Stimulated activated CD8-positive, alpha-beta memory T cell treated with anti-CD3 and anti-CD28 coated beads, Interleukin-12 subunit alpha, Interleukin-12 subunit beta, amount 100 ng/mL, for 24 hours (primary cell): ENCODE measurements around the gene TEPSIN.

Experiments used
- DNase-seq: peaks from one replicate; pipeline ENCODE4 v3.0.0-alpha.2; 2020; ENCODE audit errors: extremely low read depth

Gene TEPSIN

DNA sequence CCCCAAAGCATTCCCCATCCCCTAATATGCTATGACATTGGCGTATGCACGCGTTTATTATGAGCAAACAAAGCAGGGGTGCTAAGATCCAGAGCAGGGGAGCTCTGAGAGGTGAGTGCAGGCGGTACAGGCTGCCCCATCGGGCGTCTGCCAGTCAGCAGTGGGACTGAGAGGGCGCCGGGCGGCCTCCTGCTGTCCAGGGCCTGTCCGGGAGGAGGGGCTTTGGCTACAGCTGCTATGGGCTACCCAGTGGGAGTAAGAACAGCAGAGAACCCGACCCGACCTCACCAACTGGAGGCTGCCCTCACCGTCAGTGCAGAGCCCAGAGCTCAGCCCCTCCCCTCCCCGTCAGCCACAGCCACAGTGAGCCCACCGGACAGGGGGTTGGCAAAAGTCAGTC is 54.3 kb downstream of the TEPSIN start:
- no peak for DNase-seq

DNA sequence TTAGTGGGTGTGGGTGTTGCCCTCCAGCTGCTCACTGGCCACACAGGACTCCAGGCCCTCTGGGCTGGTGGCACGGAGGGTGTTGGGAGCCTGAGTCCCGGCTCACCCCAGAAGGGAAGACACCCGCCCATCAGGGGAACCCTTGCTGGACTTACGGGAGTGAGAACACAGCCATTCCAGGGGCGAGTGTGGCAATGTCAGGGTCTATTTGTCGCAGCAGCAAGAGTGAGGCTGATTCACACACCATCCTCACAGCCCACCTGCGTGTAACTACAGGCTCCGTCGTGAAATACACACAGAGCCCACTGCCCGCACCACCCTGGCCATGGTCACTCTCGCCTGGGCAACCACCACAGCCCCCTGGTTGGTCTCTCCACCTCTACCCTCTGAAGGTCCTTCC is 55.0 kb downstream of the TEPSIN start:
- DNase-seq, result no peak

DNA sequence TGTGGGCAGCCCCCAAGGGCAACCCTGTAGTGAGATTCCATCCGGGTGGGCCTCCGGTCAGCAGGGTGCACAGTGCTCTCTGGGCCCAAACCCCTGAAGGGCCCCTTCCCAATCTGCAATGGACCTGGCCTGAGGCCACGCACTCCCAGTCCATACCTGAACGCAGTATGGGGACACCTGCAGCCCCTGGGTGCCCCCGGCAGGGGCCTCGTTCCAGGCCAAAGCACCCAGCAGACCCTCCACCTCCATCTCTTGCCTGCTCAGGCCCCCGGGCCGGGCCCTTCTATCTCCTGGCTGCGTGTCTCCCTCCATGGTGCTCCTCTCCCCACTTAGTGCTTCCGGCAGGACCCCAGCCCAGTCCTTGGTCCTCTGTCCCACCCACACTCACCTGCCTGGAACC is 55.5 kb downstream of the TEPSIN start:
- DNase-seq, result no peak

DNA sequence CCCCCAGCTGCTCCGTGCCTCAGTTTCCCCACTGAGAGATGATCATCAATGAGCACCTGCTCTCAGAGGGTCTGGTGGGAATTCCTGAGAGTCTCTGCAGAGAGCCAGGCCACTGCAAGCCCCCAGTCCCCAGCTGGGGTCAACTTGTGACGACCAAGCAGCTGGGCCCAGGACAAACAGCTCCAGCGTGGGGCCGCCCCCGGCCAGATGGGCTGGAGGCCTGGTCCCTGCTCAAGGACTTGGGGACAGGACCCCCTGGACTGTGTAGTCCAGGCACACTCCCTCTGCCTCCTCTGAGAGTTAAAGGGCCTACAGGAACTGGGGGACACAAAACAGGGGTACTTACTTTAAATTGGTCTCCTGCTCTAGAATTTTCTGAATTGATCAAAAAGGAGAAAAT is 56.3 kb downstream of the TEPSIN start:
- no peak for DNase-seq

DNA sequence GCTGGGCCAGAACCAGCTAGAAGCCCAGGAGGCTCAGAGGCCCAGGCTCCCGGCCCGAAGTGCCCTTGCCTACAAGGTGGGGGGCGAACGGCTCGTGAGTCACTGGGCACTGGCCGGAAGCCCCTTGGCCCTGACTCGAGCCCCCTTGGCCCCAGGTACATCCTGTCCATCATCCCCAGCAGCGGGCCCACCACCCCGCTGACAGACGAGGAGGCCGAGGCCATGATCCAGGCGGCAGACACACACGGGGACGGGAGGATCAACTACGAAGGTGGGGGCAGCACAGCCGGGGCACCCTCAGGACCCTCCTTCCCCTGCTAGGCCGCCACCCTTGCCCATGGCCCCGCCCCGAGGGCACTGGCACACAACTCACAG is 57.1 kb downstream of the TEPSIN start:
- no peak for DNase-seq

DNA sequence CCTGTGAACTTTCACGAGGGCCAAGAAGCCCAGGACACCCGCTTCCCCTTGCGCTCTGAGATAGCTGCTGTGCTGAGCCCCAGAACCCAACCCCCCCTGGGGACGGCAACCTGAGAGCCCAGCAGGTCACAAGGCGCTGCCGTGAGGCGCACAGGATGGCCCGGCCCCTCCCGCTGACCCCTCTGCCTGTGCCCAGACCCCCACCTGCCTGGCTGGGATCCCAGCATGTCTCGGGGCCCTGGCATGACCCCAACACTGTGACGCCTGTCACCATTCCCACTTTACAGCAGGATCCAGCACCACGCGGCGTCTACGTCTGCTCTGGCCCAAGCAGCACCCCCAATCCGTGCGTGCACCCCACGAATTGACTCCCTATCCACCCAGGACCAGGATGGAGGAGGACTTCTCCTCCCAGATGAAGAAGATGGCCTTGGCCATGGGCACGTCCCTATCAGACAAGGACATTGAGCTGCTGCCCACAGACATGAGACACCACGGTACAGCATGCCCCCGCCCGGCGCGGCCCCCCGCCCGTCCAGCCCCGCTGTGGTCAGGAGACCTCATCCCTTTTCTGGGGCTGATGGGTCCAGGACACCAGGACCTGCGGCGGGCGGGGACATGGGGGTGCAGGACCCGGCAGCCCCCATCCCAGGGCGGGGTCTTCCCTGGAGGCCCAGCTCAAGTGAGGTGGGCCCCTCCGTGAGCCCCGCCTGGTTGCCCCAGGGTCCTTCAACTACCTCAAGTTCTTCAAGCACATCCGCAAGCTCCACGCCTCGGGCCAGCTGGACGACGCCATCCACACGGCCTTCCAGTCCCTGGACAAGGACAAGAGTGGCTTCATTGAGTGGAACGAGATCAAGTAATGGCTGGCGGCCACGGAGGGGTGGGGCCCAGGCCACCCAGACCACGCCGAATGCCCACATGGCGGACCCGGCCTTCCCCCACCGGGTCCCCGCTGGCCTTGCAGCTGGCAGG is 57.7 kb downstream of the TEPSIN start:
- DNase-seq, result no peak

DNA sequence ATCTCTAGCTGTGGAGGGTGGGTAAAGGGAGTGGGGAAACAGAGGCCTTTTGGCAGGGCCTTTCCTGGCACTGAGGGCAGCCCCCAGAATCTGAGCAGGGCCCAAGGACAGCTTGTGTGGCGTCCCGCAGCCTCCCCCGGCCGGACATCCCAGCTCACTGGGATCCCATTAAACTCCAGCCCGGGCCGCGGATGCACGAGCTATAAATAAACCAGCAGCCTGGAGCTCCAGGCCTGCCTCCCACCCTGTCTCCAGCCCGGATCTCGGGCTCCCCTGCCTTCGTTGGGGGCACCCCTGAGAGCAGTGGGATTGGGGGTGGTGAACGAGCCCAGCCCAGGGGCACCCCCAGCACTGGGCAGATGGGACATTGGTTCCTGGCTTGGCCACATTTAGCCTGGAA is 59.0 kb downstream of the TEPSIN start:
- DNase-seq, result no peak

DNA sequence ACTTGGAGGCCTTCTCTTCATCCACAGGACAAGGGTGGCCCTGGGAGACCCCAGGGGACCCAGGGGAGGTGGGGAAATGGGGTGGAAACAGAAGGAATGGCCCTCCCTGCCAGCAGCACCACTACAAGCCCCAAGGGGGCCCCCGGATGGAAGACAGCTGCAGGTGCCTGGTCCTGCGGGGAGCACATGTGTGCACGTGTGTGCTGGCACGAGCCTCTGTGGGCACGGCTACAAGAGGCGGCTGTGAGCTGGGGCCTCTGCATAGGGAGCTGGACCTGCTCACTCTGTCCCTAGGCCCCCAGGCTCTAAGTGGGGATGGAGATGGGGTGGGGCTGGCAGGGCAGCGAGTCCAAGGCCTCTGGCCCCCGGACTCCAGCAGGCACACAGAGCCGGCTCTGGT is 59.6 kb downstream of the TEPSIN start:
- no peak for DNase-seq
